Measurements from ENCODE around the gene ADAM10. TPM values are rescaled to one million over a fixed set of nuclear protein-coding genes. Genes with fewer than 3 reads are reported as not detected.

The ADAM10 gene
- total RNA-seq, 2 donors from 2014 or later = 191 to 211 TPM

DNA sequence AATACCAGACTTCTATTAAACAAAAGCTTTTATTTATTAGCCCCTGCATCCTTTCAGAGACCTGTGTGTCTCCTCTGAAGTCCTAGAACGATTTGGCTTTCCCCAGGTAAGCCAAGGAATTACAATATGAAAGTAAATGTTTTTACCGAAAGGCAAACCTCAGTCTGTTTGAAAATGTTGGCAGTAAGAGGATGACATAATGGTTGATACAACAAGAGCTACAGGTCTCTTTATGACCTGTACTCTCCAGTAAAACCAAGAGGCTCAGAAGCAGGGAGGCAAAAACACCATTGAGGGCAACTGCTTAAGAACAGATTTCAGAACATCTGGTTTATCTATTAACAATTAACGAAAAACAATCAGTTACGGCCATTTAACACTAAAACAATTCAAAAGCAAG is 107.8 kb downstream of the ADAM10 start:
- WGBS, 2 experiments (ENCODE audit: insufficient coverage in 1 of 2, insufficient read length in 1 of 2) = 89 to 92% methylated on average over 3 to 4 of the region's 4 CpGs
- H3K27ac Mint-ChIP-seq = peak overlapping the region; percentile 18

DNA sequence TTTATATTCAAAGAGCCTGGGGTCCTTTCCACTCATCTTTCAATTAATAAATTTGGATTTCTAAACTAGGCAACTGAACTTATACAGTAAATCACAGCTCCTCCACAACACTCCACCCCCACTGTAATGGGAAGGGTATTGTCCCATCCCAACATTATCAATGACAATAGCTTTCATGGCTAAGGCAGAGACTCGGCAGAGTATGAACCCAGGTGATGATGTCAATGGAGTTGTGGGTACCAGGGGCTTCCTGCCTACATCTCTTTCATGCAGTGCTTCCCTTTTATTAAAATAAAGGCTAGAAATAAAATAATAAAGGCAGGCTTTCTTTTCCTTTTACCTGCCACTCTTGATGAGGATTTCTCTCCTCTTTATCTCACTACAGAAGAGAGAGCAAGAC is 109.5 kb downstream of the ADAM10 start:
- H3K9me3 Mint-ChIP-seq = no peaks in the 10 kb centered on the region
- H3K27me3 ChIP-seq (ENCODE audit: control insufficient read depth, insufficient read depth, low read length, poor library complexity, severe bottlenecking) = no peaks in the 10 kb centered on the region
- H3K4me3 Mint-ChIP-seq = no peak overlapping the region
- no peak for DNase-seq
- no peak overlapping the region for H3K4me3 ChIP-seq (ENCODE audit: low read length)
- no peak overlapping the region for H3K9ac ChIP-seq (ENCODE audit: extremely low read depth, low read length, poor library complexity, severe bottlenecking)
- no peaks in the 10 kb centered on the region for H3K9me3 ChIP-seq (ENCODE audit: control insufficient read depth, low read length)
- peaks cover 59% of the 10 kb centered on the region for H3K36me3 ChIP-seq (ENCODE audit: control insufficient read depth, insufficient read depth, low read length)
- H3K27ac ChIP-seq (ENCODE audit: low read depth, low read length) = no peak overlapping the region
- H3K4me1 Mint-ChIP-seq = no peaks in the 10 kb centered on the region
- no peaks in the 10 kb centered on the region for H3K27me3 Mint-ChIP-seq (ENCODE audit: insufficient read depth)
- no peak overlapping the region for H3K27ac Mint-ChIP-seq
- no peaks in the 10 kb centered on the region for H3K4me1 ChIP-seq (ENCODE audit: control insufficient read depth, insufficient read depth, low read length)
- TF ChIP-seq, protein P1, sequence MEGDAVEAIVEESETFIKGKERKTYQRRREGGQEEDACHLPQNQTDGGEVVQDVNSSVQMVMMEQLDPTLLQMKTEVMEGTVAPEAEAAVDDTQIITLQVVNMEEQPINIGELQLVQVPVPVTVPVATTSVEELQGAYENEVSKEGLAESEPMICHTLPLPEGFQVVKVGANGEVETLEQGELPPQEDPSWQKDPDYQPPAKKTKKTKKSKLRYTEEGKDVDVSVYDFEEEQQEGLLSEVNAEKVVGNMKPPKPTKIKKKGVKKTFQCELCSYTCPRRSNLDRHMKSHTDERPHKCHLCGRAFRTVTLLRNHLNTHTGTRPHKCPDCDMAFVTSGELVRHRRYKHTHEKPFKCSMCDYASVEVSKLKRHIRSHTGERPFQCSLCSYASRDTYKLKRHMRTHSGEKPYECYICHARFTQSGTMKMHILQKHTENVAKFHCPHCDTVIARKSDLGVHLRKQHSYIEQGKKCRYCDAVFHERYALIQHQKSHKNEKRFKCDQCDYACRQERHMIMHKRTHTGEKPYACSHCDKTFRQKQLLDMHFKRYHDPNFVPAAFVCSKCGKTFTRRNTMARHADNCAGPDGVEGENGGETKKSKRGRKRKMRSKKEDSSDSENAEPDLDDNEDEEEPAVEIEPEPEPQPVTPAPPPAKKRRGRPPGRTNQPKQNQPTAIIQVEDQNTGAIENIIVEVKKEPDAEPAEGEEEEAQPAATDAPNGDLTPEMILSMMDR (conservative IDR thresholded peaks at IDR 0.05) = no peak
- WGBS, 2 experiments (ENCODE audit: insufficient coverage in 1 of 2, insufficient read length in 1 of 2) = 89 to 100% methylated on average over 1 of the region's 1 CpG
- peaks cover 53% of the 10 kb centered on the region for H3K36me3 Mint-ChIP-seq (ENCODE audit: low read depth)

More for the DNA sequence above, 107.8 kb downstream of the ADAM10 start:
- peaks cover 64% of the 10 kb centered on the region for H3K36me3 ChIP-seq (ENCODE audit: control insufficient read depth, insufficient read depth, low read length)
- Mint-ChIP-seq H3K4me3 (no peak overlapping the region), H3K36me3 (ENCODE audit: low read depth) (peaks cover 61% of the 10 kb centered on the region), H3K9me3 (no peaks in the 10 kb centered on the region), H3K27me3 (ENCODE audit: insufficient read depth) (no peaks in the 10 kb centered on the region), H3K4me1 (no peaks in the 10 kb centered on the region)
- no peaks in the 10 kb centered on the region for H3K27me3 ChIP-seq (ENCODE audit: control insufficient read depth, insufficient read depth, low read length, poor library complexity, severe bottlenecking)
- H3K9ac ChIP-seq (ENCODE audit: extremely low read depth, low read length, poor library complexity, severe bottlenecking) = no peak overlapping the region
- no peak overlapping the region for H3K4me3 ChIP-seq (ENCODE audit: low read length)
- TF ChIP-seq, protein P1 (conservative IDR thresholded peaks at IDR 0.05) = no peak
- H3K4me1 ChIP-seq (ENCODE audit: control insufficient read depth, insufficient read depth, low read length) = no peaks in the 10 kb centered on the region
- no peak for DNase-seq
- no peak overlapping the region for H3K27ac ChIP-seq (ENCODE audit: low read depth, low read length)
- H3K9me3 ChIP-seq (ENCODE audit: control insufficient read depth, low read length) = no peaks in the 10 kb centered on the region

DNA sequence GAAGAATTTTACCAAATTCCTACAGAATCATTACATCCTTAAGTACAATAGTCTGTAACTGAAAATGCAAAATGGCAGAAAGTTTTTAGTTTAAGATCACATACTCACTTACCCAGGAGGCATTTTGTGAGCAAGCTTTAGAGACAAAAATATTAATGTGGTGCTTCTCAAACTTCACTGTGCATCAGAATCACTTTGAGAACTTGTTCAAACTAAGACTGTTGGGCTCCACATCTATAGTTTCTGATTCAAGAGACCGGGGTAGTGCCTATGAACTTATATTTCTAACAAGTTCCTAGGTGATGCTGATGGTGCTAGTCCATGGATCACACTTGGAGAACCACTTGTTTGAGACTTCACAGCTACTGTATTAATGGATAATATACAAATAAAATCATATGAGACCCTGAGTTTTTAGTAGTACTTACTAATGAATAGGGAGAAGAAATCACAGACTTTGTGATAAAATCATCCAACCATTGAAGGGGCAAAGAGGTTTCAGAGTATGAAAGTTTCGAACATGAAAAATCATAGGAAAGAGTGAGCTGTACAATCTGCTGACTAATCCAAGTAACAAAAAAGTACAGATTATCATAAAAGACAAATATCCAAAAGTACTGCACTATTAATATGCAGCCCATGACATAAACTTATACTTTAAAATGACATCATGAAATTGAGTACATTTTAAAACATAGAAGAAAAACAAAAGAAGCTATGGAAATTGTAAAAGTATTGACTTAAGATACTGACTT is 110.3 kb downstream of the ADAM10 start:
- Histone ChIP-seq H3K36me3 (ENCODE audit: control insufficient read depth, insufficient read depth, low read length) (peaks cover 53% of the 10 kb centered on the region), H3K27me3 (ENCODE audit: control insufficient read depth, insufficient read depth, low read length, poor library complexity, severe bottlenecking) (no peaks in the 10 kb centered on the region), H3K9ac (ENCODE audit: extremely low read depth, low read length, poor library complexity, severe bottlenecking) (no peak overlapping the region), H3K27ac (ENCODE audit: low read depth, low read length) (no peak overlapping the region), H3K9me3 (ENCODE audit: control insufficient read depth, low read length) (no peaks in the 10 kb centered on the region), H3K4me1 (ENCODE audit: control insufficient read depth, insufficient read depth, low read length) (no peaks in the 10 kb centered on the region), H3K4me3 (ENCODE audit: low read length) (no peak overlapping the region)
- no peaks in the 10 kb centered on the region for H3K4me1 Mint-ChIP-seq
- H3K9me3 Mint-ChIP-seq = no peaks in the 10 kb centered on the region
- TF ChIP-seq, protein P1 (conservative IDR thresholded peaks at IDR 0.05) = no peak
- H3K36me3 Mint-ChIP-seq (ENCODE audit: low read depth) = peaks cover 50% of the 10 kb centered on the region
- H3K27me3 Mint-ChIP-seq (ENCODE audit: insufficient read depth) = no peaks in the 10 kb centered on the region
- DNase-seq = no peak
- H3K27ac Mint-ChIP-seq = no peak overlapping the region
- no peak overlapping the region for H3K4me3 Mint-ChIP-seq
- WGBS, 2 experiments (ENCODE audit: insufficient coverage in 1 of 2, insufficient read length in 1 of 2) = 95 to 100% methylated on average over 2 of the region's 2 CpGs
